GM18951 (cell line): ENCODE data around the gene NEB.

Experiments used
- POLR2A ChIP-seq: IDR thresholded peaks from 4 replicates; pipeline ENCODE4 v1.6.1; 2011; ENCODE audit warnings: mild to moderate bottlenecking; ENCODE audit not compliant: insufficient read length, insufficient read depth; ENCODE audit errors: extremely low read depth
- in situ Hi-C: fragments of 300-500 bp; cut with MboI; formaldehyde crosslinking; loops from one replicate; pipeline ENCODE4 v1.12.0; 2022; ENCODE audit warnings: low sequenced_read_pairs, mixed read lengths, inconsistent platforms; ENCODE audit not compliant: unreplicated experiment

NEB gene

DNA sequence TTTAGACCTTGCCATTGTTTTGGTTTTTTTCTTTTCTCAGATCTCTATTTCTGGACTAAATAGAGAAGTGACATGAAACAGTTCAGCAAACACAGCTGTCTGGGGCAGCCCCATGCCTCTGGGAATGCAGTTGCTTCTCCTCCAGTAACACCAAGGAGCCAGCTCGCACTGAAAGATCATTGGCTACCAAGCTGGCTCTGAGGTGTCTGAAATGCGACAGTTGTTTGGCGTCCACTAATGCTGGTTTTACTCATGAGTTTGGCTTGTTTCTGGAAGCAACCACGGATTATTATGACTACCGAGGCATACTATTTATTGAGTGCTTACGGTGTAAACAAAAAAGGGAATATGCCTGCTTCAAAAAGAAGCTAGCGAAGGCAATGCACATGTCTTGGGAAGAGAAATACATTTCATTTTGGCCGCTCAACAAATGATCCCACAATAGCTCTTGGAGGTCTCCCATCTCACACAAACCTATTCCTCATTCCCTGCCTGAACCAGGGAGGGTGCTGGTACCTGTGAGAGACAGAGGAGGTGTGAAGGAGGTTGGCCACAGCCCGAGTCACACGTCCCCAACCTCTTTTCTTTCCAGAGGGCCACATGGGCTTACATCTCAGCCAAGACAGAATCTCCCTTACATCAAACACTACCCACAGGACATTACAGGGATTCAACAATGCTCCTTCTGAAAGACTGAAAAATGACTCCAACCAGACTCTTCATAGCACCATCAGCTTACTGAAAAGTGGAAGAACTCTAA, 37.5 kb upstream of the NEB start:
- TF ChIP-seq POLR2A = no peak
- in situ Hi-C loops = no loop called here

DNA sequence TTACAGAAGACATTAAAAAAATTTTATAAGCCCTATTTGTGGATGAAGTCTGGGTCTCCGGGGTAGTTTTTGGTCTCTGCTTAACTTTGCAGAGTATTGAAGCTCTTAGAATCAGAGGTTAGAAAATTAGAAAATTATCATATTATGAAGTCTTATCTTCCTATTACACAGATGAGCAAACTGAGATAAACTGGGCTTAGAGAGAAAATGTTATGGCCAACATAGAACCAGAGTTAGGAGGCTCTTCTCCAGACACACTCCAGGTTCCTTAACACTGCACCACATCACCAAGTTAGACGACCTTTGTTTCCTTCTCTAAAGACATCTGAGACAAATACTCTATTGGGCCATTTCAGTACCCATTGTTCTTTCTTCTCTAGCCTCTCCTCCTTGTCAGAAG, 36.7 kb upstream of the NEB start:
- in situ Hi-C loops = no loop called here
- TF ChIP-seq POLR2A = no peak

DNA sequence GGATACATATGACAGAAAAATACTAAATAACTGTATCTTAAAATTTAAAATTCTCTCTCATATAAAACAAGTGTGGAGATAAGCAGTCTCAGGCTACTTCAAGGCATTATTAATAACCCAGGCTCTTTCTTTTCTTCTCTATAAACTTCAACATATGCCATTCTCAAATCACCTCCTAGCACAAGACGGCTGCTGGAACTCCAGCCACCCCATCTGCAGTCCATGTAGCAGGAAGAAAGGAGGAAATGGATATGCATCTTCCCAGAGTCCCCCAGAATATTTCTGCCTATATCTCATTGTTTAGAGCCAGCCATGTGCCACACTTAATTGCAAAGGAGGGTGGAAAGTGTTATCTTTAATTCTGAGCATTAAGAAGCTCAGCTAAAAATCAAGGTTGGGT, 35.3 kb upstream of the NEB start:
- no peak for TF ChIP-seq POLR2A
- in situ Hi-C loops = no loop called here

DNA sequence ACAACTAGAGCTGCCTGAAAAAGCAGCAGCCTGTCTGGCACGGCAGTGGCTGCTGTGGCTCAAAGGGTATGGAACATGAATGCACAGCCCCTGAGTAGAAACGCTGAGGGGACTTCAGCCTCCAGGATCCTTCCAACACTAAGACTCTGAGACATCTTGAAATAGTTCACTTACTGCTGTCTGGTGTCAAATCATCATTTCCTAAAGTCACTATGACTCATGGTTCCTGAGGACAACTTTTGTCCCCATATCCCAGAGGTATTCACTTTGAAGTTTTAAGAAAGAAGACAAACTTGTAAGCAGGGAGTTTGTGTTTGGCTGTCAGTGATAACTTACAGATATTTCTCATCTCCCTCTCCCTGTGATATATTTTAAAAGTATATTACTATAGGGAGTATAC, 33.3 kb upstream of the NEB start:
- no peak for TF ChIP-seq POLR2A
- in situ Hi-C loops = no loop called here

DNA sequence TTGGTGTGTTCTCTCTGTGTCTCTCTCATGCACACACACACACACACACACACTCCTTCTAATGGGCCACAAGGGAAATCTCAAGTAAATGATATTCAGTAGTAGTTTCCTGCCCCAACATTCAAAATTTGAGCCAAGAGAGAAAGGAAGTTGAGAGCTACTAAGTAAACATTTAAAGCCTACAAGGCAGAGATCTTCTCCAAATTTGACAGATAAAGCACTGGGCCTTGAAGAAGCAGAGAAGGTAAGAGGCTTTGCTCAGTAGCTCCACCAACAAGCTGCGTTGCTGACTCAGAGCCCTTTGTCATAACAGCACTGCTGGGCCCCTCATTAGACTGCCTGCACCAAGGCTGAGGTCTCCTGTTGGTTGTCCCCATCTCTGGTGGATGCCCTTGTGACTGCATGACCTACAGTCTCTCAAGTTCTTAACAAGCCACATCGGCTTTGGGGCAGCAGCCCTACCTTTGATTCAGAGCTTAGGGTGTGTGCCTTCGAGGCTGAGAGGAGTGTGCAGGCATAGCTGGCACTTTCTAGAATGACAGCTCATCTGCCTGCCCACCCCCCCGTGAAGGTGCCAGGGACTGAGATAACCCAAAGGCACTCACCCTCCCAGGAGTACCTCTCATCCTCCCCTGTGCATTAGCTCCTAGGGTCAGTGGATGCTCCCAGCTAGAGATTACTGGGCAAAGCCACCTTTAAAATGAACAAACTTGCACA, 32.3 kb upstream of the NEB start:
- TF ChIP-seq POLR2A = no peak
- in situ Hi-C loops = no loop called here

DNA sequence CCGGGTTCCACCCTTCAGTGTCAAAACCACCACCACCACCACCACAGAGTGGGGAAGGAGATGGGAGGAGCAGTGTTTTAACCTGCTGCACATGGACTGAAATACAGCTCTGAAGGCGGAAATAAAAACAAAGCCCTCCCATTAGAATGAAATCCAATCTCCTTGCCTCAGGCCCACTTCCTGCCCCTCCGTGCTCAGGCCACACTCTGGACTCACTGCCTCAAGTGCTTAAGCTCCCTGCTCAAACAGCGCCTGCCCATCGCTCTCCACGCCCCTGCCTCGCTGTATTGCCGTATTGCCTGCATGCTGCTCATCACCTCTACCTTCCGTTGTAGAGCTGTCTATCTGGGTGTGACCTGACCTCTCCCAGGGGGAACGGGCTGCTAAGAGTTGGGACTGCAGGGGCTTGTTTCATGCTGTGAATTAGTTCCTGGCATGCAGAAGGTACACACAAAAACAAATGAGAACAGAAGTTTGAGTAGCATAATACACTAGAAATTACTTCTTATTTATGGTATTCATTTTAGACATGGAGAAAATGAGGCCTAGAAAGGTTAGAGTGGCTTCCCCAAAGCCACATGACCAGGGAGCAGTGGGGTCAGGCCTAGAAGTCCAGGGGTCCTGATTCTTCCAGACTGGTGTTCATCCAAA, 31.6 kb upstream of the NEB start:
- in situ Hi-C loops = no loop called here
- TF ChIP-seq POLR2A = no peak

DNA sequence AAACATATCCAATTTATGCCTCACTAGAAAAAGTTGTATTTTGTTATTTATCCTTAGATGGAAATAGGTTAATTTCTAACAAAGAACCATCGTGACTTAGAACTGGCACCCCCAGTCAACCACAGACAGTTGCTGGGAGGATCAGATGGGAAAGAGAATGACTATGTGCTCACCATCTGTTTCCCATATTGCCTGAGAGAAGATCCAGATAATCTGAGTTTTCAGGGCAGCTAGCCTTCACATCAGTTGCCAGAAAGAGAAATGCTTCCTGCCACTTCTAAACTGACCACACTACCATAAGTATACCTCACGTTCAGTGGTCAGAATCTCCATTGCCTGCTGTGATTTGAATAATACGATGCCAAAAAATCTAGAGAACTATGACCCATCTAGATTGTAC, 28.4 kb upstream of the NEB start:
- no peak for TF ChIP-seq POLR2A
- in situ Hi-C loops = no loop called here

DNA sequence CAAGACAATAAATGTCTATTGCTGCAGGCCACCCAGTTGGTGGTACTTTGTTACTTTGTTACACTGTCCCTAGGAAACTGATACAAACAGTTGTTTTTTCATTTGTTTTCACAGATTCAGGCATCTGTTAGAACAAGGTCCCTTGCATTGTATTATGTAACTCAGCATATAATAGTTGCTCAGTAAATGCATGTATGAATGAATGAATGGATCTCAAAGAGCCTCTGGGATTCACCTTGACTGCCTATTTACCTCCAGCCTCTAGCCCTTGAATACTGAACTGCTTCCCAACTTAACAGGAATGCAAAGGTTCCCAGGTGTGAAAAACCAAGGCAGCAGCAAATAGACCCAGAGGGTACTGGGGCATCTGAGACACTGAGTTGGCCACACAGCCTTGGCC, 27.4 kb upstream of the NEB start:
- in situ Hi-C loops = no loop called here
- TF ChIP-seq POLR2A = no peak

DNA sequence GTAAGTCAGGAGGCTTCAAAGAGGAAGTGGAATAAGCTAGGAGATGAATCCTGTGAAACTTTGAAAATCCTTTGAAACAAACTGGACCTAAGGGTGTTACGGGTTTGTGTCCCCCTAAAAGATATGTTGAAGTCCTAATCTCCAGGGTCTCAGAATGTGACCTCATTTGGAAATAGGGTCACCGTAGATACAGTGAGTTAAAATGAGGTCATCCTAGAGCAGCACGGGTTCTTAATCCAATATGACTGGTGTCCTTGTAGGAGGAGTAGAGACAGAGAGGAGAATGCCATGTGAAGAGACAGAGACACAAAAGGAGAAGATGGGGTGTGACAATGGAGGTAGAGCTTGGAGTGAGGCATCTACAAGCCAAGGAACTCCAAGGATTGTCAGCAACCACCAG, 26.9 kb upstream of the NEB start:
- no peak for TF ChIP-seq POLR2A
- in situ Hi-C loops = no loop called here

DNA sequence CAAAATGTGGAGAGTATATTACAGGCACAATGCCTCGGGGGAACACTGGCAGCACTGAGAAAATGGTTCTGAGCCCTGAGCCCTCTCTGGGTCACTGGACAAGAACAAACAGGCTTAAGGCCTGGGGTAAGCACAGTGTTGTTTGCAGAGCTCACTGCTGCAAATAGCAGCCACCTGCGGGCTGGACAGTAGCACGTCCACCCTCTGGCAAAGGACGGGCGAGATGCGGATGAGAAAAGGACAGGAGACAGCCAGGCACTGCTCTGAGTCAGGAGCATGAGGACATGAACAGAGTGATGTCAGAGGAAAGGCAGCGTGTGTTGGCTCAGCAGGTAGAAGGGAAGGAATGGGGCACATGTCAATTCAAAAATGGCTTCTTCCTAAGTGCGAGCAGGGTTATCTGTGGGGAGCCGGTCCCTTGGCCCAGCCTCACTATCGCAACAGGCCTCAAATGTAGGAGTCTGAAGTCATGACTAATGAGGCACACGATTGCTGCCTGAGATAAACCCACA, 25.9 kb upstream of the NEB start:
- in situ Hi-C loops = no loop called here

DNA sequence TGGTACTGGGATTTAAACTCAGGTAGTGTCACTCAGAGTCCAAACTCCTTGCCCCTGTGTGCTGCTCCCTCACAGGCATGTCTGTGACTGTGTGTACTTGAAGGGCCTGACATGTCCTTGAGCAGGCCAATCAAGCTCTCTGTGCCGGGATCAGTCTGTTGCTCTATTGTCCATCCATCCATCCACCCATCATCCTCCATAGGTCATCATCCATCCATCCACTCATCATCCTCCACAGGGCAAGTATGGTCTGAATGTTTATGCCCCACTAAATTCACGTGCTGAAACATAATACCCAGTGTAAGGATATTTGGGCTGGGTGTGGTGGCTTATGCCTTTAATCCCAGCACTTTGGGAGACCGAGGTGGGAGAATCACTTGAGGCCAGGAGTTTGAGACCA, 24.5 kb upstream of the NEB start:
- in situ Hi-C loops = no loop called here
- TF ChIP-seq POLR2A = no peak

More for the DNA sequence above, 25.9 kb upstream of the NEB start:
- no peak for TF ChIP-seq POLR2A

DNA sequence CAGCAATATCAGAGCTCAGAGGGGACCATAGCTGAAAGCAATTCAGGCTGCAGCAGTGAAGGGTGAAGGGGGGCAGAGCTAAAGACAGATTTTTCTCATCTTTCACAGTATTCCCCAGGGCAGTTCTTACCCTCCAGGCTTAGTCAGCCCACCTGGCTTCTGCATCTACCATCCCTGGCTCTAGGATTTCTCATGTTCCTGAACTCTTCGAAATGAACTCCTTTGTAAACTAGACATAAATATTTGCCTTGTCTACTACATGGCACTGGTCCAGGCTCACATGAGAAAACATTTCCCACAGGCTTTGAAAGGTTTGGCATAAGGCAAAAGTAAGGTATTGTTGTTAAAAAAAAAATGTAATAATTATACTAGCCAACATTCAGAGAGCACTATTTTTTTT, 23.6 kb upstream of the NEB start:
- in situ Hi-C loops = no loop called here
- no peak for TF ChIP-seq POLR2A

DNA sequence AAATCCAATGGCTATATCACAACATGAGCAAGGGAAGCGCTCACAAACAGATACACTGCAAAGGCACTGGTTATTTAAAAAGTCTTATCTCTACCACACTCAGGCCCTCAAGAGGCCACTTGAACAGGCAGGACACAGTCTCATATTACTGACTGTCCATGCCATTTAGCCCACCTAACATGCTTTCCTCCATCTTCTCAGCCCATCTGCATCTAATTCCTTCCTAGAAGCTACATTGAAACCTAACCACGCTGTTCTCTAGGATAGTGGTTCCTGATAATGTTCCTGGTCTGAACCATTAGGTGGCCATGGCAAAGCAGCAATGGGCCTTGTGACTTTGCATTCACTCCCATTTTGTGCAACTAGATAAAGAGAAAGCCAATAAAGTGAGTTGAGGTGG, 22.5 kb upstream of the NEB start:
- in situ Hi-C loops = no loop called here
- no peak for TF ChIP-seq POLR2A
